Endothelial cell of umbilical vein (primary cell): ENCODE results near the gene EFHC2.

Experiments used
- EZH2 ChIP-seq: IDR thresholded peaks from 2 replicates; pipeline ENCODE4 v1.6.1; 2012; ENCODE audit warnings: borderline replicate concordance, low read depth, mild to moderate bottlenecking, moderate library complexity, low read length, inconsistent platforms; ENCODE audit not compliant: severe bottlenecking
- FOS ChIP-seq: IDR thresholded peaks from 2 replicates; pipeline ENCODE4 v1.6.1; 2011; ENCODE audit warnings: mild to moderate bottlenecking, low read length, moderate library complexity, borderline replicate concordance; ENCODE audit not compliant: insufficient read depth
- GATA2 ChIP-seq: IDR thresholded peaks from 2 replicates; pipeline ENCODE4 v1.7.0; 2011; ENCODE audit warnings: low read depth, mild to moderate bottlenecking, moderate library complexity, mixed read lengths, low read length; ENCODE audit not compliant: insufficient read length, insufficient read depth
- POLR2A ChIP-seq: IDR thresholded peaks from 2 replicates; pipeline ENCODE4 v1.6.1; 2012; ENCODE audit warnings: low read depth, mild to moderate bottlenecking, control low read depth, low read length
- POLR2AphosphoS5 ChIP-seq: IDR thresholded peaks from 2 replicates; pipeline ENCODE4 v1.6.1; 2012; ENCODE audit warnings: low read depth, mild to moderate bottlenecking, control low read depth, low read length, moderate library complexity; ENCODE audit not compliant: insufficient read depth
- TF ChIP-seq, protein P1 (sequence below), 2 donors: IDR thresholded peaks; 1 replicate in 1 of 2; 2 replicates in 1 of 2; pipeline ENCODE4 v1.5.1; 2011; ENCODE audit warnings: low read length in 2 of 2, mild to moderate bottlenecking in 2 of 2, moderate library complexity in 2 of 2, control low read depth in 1 of 2, inconsistent platforms in 1 of 2, low read depth in 1 of 2; ENCODE audit not compliant: insufficient read depth in 1 of 2; ENCODE audit errors: extremely low read depth in 1 of 2

DNA sequence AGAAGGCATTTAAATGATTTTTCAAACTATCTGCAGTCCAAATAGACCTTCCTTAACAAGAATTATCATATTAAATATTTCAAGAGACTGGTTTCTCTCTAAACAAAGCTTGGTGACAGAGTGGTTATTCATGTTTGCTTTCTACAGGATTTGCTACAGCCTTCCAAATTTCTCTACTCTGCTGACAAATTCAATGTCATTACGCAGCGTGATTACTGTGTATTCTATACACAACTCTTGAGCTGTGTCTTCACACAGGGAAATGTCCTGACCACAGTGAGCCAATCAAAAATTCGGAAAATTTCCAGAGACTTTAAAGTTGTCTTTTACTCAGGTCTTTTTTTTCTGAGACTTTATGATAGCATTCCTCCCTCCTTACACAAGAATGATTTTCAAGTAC, 75.6 kb downstream of the EFHC2 start:
- TF ChIP-seq, protein P1, sequence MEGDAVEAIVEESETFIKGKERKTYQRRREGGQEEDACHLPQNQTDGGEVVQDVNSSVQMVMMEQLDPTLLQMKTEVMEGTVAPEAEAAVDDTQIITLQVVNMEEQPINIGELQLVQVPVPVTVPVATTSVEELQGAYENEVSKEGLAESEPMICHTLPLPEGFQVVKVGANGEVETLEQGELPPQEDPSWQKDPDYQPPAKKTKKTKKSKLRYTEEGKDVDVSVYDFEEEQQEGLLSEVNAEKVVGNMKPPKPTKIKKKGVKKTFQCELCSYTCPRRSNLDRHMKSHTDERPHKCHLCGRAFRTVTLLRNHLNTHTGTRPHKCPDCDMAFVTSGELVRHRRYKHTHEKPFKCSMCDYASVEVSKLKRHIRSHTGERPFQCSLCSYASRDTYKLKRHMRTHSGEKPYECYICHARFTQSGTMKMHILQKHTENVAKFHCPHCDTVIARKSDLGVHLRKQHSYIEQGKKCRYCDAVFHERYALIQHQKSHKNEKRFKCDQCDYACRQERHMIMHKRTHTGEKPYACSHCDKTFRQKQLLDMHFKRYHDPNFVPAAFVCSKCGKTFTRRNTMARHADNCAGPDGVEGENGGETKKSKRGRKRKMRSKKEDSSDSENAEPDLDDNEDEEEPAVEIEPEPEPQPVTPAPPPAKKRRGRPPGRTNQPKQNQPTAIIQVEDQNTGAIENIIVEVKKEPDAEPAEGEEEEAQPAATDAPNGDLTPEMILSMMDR (IDR thresholded peaks at IDR 0.05; ENCODE audit: extremely low read depth in 1 of 2, insufficient read depth in 1 of 2, low read depth in 1 of 2, low read length in 2 of 2), result no peak
- no peak for TF ChIP-seq EZH2
- TF ChIP-seq GATA2, result no peak
- no peak for TF ChIP-seq POLR2A
- no peak for TF ChIP-seq FOS
- no peak for TF ChIP-seq POLR2AphosphoS5
